Left cardiac atrium (tissue), 4 donors: Measurements from ENCODE around the gene ESYT3. TPM values are rescaled to one million over a fixed set of nuclear protein-coding genes. Genes with fewer than 3 reads are reported as not detected.
"Not testable (repeated sequence)": the region's sequence is repeated elsewhere in the genome, so short reads cannot be mapped to it uniquely, and the experiment has no call there.

Experiments
- ATAC-seq, 2 donors: fragments of 200-7000 bp; cut with Tn5 transposase; one replicate each; pipeline ENCODE4 v1.9.1; 2020; ENCODE audit warnings: mild to moderate bottlenecking in 2 of 2, moderate library complexity in 2 of 2
- DNase-seq: peaks from one replicate; pipeline ENCODE4 v3.0.0-alpha.2; 2020
- intact Hi-C, 2 donors: fragments of 100-400 bp; cut with DNase I; formaldehyde crosslinking; loops; one replicate each; pipeline versions ENCODE4 v1.14.1 to v1.15.1; 2022 to 2023
- total RNA-seq, 2 donors: library from RNA; stranded (reverse); fragmentation: NEBNext Ultra II Directional; extraction: Animal tissue kit (Norgen Biotek cat#: 25700); gene quantifications; one replicate each; pipeline ENCODE4 v1.2.1, GENCODE V29; 2021
- donor health status: DM: no; HTN: yes; CAD: no.
- donor health status: DM: no; HTN: yes; CAD: no; lungs with severe emphysema.
- donor health status: DM: yes; HTN: yes; CAD: no.
- donor health status: Dilated cardiomyopathy.

ESYT3 gene
- total RNA-seq, 2 donors from 2014 or later: 0.52 to 0.91 TPM

DNA sequence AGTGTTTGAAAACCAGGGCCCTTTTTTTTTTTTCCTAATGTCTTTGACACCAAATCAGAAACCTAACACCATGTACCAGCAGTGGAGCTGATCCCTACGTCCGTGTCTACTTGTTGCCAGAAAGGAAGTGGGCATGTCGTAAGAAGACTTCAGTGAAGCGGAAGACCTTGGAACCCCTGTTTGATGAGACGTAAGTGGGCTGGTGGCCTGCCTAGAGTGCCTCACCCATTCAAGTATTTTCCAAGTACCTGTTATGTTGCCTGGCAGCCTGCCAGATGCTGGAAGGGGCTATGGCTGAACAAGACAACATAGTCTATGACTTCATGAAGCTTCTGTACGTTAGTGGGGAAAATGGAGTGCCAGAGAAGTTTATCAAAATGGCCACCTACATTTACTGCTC is 39.7 kb downstream of the ESYT3 start:
- intact Hi-C loops: no loop called here
- ATAC-seq: no peak

DNA sequence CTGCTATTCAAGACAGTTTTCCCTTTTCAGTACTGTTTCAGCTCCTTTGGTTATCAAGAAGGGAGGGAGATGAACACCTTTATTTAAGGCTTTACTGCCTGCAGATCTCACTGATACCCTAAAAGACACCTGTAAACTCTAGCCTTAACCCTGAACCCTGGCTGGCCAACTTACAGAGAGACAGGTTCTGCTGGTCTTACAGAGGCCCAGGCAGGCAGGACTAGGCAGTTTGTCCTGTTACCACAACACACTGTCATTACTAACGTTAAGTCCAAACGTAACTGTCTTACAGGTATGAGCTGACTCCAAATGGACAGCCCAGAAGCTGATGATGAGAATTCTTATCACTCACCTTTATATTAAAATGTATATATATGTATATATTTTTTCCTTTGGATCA is 42.1 kb downstream of the ESYT3 start:
- intact Hi-C loops: no loop called here
- DNase-seq (no peak), ATAC-seq (no peak)

More for the DNA sequence above, 39.7 kb downstream of the ESYT3 start:
- DNase-seq: no peak

DNA sequence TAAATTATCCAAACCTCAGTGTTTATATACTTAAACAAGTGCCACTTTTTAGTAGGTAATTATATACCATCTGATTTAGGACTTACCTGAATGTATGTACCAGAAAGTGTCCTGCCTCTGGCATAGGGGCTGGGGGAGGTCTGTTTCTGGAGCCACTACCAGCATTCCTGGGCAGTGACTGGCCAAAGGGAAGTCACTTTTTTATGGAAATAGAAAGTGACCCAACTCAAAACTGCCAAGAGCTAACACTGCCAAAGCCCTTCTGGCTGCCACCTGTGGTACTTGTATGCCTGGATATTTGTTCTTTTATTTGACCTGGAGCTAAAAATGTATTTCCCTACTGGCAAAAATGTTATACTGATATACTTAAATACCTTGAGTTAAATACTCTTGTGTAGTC is 42.7 kb downstream of the ESYT3 start:
- ATAC-seq (peak in 1 of 2 donors; percentile 65), DNase-seq (no peak)
- intact Hi-C loops: no loop called here

DNA sequence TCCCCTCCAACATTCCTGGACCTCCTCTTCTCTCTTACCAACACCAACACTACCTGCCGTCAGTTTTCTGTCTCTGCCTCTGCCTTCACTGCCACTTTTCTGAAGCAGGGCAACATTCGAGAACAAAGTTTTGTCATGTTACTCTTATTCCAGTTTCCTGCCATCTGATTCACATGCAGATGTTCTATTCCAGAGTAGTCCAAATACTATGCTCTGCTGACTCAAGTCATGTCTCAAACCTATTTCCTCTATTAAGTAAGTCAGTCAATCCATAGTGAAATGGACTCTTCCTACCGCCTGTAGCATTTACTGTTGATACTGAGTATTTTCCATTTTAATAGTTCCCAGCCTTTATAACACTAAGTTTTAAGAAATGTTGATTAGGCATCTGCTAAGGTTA is 43.4 kb downstream of the ESYT3 start:
- DNase-seq: no peak
- intact Hi-C loops: no loop called here
- no peak for ATAC-seq

DNA sequence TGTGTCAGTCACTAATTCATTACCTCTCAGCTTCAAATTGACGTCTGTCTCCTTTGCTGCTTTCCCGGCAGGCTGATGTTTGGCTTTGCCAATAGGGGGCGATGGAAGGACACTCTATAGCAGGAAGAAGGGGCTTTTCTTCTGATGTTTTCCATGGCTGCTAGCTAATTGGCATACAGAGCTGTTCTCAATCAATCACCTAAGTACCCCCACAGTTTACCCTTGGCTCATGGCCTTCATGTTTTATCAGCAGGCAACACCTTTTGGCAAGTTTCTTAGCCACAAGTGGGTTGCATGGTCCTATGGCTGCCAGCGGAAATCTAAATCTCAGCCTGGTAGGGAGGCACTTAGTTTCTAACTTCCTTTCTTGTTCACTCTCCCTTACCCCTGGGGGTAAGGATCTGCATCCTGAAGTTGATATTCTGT is 45.0 kb downstream of the ESYT3 start:
- DNase-seq (no peak), ATAC-seq (no peak)
- intact Hi-C loops: no loop called here

DNA sequence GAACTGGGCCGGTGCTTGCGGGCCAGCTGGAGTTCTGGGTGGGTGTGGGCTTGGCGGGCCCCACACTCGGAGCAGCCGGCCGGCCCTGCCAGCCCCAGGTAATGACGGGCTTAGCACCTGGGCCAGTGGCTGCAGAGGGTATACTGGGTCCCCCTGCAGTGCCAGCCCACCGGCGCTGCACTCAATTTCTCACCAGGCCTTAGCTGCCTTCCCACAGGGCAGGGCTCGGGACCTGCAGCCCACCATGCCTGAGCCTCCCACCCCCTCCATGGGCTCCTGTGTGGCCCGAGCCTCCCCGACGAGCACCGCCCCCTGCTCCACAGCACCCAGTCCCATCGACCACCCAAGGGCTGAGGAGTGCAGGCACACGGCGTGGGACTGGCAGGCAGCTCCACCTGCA is 50.3 kb downstream of the ESYT3 start:
- DNase-seq, intact Hi-C loops, ATAC-seq: not testable (repeated sequence)

DNA sequence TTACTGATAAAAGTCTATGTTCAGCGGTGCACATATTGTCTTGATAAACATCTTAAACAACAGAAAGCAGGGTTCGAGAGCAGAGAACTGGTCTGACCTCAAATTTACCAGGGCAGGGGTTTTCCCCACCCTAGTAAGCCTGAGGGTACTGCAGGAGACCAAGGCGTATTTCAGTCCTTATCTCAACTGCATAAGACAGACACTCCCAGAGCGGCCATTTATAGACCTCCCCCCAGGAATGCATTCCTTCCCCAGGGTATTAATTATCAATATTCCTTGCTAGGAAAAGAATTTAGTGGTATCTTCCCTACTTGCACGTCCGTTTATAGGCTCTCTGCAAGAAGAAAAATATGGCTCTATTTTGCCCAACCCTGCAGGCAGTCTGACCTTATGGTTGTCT is 52.2 kb downstream of the ESYT3 start:
- ATAC-seq, intact Hi-C loops, DNase-seq: not testable (repeated sequence)

DNA sequence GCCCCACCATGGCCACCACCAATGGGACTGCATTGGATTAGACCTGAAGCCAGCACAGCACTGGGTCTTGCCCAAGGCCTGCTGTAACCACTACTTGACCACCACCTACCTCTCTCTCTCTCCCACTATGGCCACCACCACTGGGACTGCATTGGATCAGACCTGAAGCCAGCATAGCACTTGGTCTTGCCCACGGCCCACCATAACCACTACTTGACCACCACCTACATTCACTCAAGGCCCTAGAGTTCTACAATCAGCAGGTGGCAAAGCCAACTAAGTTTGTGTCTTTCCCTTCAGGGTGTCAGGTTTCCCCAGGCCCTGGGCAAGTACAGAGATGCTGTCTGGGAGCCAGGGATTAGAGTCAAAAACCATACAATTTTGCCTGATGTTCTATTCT is 57.6 kb downstream of the ESYT3 start:
- intact Hi-C loops: no loop called here
- ATAC-seq: no peak
- no peak for DNase-seq

DNA sequence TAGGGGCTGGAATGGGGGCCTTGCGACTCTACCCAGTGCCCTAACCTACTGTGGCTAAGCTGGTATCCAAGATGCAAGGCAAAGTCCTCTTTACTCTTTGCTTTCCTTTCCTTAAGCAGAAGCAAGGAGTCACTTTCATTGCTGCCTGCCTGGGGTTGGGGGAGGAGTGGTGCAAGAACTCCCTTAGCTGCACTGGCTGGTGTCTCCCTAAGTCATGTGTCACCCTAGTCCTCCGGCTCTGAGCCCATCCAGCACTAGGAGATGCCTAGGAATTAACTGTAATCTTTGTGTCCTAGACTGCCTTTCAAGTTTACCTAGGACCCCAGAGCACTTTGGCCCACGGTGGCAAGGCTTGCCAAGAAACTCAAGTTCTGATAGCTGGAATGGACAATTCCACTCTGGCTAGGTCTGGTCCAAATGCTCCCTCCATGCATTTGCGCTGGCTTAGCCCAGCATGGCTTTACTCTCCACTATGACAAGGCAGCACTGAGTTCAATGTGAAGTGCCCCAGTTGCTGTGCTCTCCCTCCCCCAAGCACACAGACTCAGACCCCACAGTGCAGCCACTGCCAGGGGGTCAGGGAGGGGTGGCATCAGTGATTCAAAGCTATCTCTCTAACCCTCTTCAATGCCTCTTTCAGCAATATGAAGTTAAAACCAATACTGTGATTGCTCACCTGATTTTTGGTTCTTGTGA is 58.7 kb downstream of the ESYT3 start:
- peak in 1 of 2 donors; percentile 56 for ATAC-seq
- intact Hi-C loops: no loop called here
- no peak for DNase-seq

DNA sequence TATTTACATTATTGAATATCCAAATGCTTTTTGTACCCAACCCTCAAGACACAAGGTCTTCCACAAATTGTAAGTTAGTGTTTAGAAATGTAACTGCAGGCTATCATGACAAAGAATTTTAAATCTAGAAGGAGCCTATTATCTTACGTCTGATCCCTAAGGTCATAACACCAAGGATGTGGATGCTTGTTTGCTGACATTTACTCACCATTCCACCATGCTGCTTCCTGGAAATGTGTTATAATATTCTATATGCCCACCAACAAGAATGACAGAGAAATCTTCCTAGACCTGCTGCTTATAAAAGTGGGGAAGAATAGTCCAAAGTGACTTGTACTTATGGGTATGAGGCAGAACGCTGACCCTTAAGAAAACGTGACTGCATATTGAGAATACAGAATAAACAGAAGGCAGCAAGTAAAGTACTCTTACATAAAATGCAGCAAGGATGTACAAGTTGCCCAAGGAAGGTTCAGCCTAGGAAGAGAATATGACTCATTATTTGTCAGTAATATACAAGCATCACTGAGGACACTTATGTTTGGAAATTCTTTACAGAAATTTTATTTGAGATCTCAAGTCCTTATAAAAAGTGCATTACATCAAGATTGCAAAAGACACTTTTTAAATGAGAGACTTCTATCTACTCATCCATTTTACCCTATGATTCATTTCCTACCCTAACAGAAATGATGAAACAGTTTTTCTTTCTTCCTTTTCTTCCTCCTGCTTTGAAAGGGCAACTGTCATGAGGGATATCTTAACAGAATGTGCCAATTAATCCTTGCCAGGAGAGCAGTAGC is 59.6 kb downstream of the ESYT3 start:
- ATAC-seq: peak; percentile 87 to 92

DNA sequence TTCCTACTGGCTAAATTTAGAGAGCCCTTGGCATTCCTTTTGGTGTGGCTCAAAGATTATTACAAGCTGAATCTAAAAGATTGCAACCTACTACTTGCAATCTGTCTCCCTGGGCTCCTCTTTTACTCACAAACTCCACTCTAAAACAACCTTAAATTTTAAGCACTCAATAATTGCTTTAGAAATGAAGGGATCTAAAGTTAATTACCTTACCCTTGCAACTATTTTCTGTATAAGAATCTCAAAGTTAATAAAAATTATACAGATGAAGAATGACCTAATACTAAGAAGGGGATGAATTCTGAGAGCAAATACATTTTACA is 60.2 kb downstream of the ESYT3 start:
- DNase-seq: no peak
- ATAC-seq: no peak
- intact Hi-C loops: no loop called here

More for the DNA sequence above, 59.6 kb downstream of the ESYT3 start:
- intact Hi-C loops: no loop called here
- no peak for DNase-seq

DNA sequence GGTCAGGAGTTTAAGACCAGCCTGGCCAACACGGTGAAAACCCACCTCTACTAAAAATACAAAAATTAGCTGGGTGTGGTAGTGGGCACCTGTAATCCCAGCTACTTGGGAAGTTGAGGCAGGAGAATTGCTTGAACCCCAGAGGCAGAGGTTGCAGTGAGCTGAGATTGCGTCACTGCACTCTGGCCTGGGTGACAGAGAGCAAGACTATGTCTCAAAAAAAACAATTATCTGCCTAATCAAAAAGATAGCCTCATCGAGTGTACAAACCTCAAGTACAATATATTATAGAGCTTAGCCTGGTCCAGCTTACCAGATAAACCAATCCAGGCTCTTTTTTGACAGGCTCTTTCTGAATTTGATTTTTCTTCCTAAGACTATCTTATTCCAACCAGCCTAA is 61.2 kb downstream of the ESYT3 start:
- intact Hi-C loops, DNase-seq, ATAC-seq: not testable (repeated sequence)

DNA sequence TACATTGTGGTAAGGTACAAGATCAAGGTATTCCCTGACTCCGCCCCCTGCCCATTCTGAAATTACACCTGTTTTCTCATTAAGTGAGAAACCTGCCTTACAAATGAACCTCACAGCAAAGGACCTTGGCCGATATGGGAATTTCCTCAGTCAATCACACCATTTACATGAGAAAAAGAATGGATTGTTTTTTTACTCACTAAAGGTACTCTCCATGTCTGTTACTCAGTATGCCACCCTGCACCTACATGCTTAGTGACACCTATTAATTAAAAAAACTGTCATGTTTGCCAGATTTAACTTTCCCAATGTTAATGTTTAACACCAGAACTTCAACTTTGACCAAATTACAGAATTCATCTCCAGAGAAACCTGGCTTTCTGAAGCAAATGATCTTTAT is 62.0 kb downstream of the ESYT3 start:
- DNase-seq (no peak), ATAC-seq (no peak)
- intact Hi-C loops: no loop called here

DNA sequence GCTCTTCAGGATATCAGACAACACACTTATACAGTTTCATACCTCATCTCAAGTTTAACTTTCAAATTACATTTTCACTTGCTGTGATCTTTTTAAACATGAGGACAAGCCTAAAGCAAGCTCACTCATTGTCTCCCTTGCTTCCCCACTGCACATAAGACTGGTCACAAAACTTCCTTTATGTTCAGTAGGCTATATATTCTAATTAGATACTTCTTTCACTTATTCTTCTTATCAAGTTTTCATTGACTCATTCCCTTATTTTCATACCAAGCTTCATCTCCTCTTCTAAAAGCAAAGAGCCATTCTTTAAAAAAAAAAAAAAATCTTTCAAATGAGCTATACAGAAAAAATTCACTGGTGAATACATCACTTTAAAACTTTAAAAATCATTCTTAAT is 62.6 kb downstream of the ESYT3 start:
- ATAC-seq: no peak
- intact Hi-C loops: no loop called here
- no peak for DNase-seq

DNA sequence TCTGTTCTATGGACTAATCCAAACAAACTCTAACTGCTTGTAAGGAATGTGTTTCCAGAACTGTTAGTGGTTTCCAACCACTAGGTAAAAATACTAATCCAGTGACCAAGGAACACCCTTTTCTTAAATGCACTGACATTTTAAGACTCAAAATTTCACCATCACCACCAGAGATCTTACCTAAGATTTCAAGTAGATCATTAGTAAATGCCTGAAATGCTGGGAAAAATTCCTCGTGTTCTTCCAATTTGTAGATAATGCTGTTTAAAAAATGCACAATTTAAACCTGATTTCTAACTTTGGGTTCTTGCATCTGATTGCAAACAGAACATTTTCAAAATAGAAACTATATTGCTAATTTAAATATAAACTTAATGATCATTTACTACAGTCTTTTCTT is 63.4 kb downstream of the ESYT3 start:
- ATAC-seq (no peak), DNase-seq (no peak)
- intact Hi-C loops: no loop called here

DNA sequence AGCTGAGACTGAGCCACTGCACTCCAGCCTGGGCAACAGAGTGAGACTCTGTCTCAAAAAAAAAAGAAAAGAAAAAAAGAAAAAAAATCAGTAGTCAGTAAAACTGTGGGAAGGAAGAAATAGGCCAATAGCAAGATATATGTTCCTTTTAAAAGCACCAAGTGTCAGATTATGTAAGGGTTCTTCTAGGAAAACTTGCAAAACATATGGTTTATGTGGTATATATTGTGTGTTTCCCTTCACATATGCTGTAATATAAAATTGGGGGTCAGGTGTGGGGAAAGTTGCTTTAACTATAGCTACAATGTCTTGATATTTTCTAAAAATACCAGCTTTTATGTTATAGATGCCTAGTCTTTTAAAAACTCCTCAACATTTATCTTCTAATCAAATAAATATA is 64.6 kb downstream of the ESYT3 start:
- intact Hi-C loops: no loop called here
- DNase-seq (no peak), ATAC-seq (no peak)

DNA sequence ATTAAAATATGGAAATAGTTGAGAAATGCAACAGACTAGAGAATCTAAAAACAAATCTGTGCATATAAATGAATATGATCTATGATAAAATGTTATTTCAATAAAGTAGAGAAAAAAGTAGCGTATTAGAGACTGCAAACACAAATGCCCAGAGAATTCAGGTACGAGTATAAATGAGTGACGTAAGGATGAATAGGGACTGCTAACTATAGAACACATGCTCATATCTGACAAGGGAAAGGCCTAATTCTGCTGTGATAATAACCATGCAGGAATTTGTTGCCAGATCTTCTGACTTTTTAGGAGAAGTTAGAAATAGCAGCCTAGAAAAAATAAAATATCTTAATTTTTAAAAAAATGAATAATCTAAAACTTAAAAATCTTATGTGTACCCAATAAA is 73.1 kb downstream of the ESYT3 start:
- DNase-seq (no peak), ATAC-seq (no peak)
- intact Hi-C loops: no loop called here

DNA sequence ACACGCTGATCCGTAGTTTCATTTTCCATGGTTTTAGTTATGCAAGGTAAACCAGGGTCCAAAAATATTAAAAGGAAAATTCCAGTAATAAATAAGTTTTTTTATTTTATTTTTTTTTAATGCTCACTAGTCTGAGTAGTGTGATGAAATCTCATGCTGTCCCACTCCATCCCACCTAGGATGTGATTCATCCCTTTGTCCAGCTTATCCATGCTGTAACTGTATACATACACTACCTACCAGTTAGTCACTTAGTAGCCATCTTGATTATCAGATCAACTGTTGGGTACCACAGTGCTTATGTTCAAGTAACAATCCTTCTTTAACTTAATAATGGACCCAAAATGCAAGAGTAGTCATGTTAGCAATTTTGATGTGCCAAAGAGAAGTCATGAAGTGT is 75.2 kb downstream of the ESYT3 start:
- intact Hi-C loops: no loop called here
- no peak for ATAC-seq

DNA sequence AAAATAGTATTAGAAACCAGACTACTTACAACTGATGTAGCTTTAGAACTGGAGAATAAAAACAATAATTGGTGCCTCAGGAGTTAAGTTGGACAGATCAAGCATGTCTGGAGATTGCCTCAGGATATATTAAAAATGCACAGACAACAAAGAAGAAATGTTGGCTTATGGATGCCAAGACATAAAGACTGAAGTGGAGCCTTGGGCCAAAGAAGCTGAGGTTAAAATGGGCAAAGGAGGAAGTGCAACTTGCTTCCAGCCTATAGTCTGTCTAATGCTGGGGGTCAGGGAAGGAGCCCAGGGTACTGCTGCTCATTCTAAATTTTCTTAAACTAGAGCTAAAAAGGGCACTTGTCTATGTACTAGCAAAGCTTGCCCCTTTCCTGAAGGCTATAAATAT is 77.5 kb downstream of the ESYT3 start:
- DNase-seq: no peak
- intact Hi-C loops: no loop called here
- ATAC-seq: no peak

More for the DNA sequence above, 75.2 kb downstream of the ESYT3 start:
- DNase-seq: no peak

DNA sequence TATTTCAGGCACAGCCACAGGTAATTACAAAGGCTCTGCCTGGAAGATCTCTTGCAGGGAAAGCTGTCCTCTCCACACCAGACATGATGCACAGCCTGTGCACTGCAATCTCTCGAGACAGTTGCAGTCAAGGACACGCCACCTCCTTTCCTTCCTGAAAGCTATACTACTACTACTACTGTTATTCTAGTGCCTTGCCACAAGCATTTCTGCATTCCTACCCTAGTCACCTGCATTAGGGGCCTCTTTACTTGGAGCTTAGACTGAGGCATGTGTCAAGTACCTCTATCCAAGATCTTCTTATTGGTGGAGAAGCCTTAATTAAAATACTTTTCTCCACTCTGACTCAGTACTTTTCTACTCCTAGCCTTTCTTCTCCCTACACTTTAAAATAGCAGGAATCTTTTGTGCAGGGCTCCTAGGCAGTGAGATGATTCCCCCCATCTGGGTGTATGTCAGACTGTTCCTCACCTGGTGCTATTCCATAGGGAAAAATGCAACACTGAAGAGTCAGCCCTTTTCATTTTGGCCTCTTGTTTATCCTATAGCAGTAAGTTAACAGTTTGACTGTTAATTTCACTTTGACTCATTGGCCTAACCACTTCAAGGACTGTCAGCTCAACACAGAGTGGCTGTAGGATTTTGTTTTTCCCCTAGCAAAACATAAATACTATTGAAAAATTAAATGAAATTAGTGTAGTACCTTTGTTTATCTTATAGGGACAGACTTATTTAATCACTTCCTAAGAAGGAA is 78.9 kb downstream of the ESYT3 start:
- intact Hi-C loops: no loop called here
- DNase-seq (no peak), ATAC-seq (no peak)
